SK-N-SH (cell line): ENCODE measurements around the gene SIK2. TPM values are rescaled to one million over a fixed set of nuclear protein-coding genes. Genes with fewer than 3 reads are reported as not detected.

Experiments
- CTCF ChIA-PET: fragments of 300-600, 350-600 bp; formaldehyde crosslinking; extraction: SDS; loops from one replicate; lab custom pipeline; 2021; lab: Yijun Ruan, JAX
- POLR2A ChIA-PET: fragments of 350-600 bp; sonication (Branson Sonifier 250); formaldehyde crosslinking; extraction: SDS; loops from one replicate; lab custom pipeline; 2020; ENCODE audit warnings: antibody characterized with exemption, inconsistent platforms; lab: Yijun Ruan, JAX
- DNase-seq: peaks from one replicate; pipeline ENCODE4 v3.0.0; 2012
- H2AFZ ChIP-seq: fragments of 200-600 bp; sonication (generic); 2 replicates; pipeline ENCODE4 v1.8.1; 2016; ENCODE audit warnings: antibody characterized with exemption, mild to moderate bottlenecking, low read depth
- H3F3A ChIP-seq: fragments of 200-600 bp; sonication (generic); replicated peaks from 2 replicates; pipeline ENCODE3; 2016; ENCODE audit warnings: antibody characterized with exemption, mild to moderate bottlenecking; ENCODE audit not compliant: insufficient read depth
- H3K27ac ChIP-seq, 2 experiments: fragments of 200-500 bp in 1 of 2; fragments of 200-600 bp in 1 of 2; sonication (Bioruptor generic) in 1 of 2; sonication (generic), shearing (Covaris generic) in 1 of 2; 2 replicates each; pipeline versions ENCODE4 v1.5.1 to v1.6.1; 2014 to 2016; ENCODE audit warnings: low read depth in 2 of 2, inconsistent platforms in 1 of 2, low read length in 1 of 2, mild to moderate bottlenecking in 1 of 2, mixed read lengths in 1 of 2
- H3K27me3 ChIP-seq: fragments of 200-600 bp; sonication (generic), shearing (Covaris generic); 2 replicates; pipeline ENCODE4 v1.6.1; 2016; ENCODE audit warnings: mixed run types; ENCODE audit not compliant: insufficient read depth
- H3K36me3 ChIP-seq, 2 experiments: fragments of 200-500 bp in 1 of 2; fragments of 200-600 bp in 1 of 2; sonication (Bioruptor generic) in 1 of 2; sonication (generic) in 1 of 2; replicated peaks in 1 of 2; 2 replicates each; pipeline versions ENCODE3 to v1.5.1; 2014 to 2016; ENCODE audit warnings: low read length in 1 of 2, mild to moderate bottlenecking in 1 of 2; ENCODE audit not compliant: insufficient read depth in 2 of 2, control insufficient read depth in 1 of 2
- H3K4me1 ChIP-seq, 2 experiments: fragments of 200-500 bp in 1 of 2; fragments of 200-600 bp in 1 of 2; sonication (Bioruptor generic) in 1 of 2; sonication (generic), shearing (Covaris generic) in 1 of 2; 2 replicates each; pipeline versions ENCODE4 v1.5.1 to v1.6.1; 2014 to 2016; ENCODE audit warnings: low read depth in 1 of 2, low read length in 1 of 2, mixed run types in 1 of 2; ENCODE audit not compliant: insufficient read depth in 2 of 2, control insufficient read depth in 1 of 2
- H3K4me2 ChIP-seq: fragments of 200-600 bp; sonication (generic), shearing (Covaris generic); 2 replicates; pipeline ENCODE4 v1.6.1; 2017; ENCODE audit warnings: mixed run types
- H3K4me3 ChIP-seq, 2 experiments: fragments of 200-500 bp in 1 of 2; fragments of 200-600 bp in 1 of 2; sonication (Bioruptor generic) in 1 of 2; sonication (generic), shearing (Covaris generic) in 1 of 2; 2 replicates each; pipeline versions ENCODE4 v1.5.1 to v1.8.1; 2014 to 2016; ENCODE audit warnings: low read depth in 2 of 2, inconsistent platforms in 1 of 2, low read length in 1 of 2, mild to moderate bottlenecking in 1 of 2, mixed read lengths in 1 of 2, moderate library complexity in 1 of 2
- H3K79me2 ChIP-seq: fragments of 200-600 bp; sonication (generic); 2 replicates; pipeline ENCODE4 v1.8.1; 2017; ENCODE audit warnings: mild to moderate bottlenecking; ENCODE audit not compliant: insufficient read depth
- H3K9ac ChIP-seq: fragments of 200-600 bp; sonication (generic); 2 replicates; pipeline ENCODE4 v1.6.1; 2017; ENCODE audit warnings: mixed run types
- H3K9me2 ChIP-seq: fragments of 200-600 bp; sonication (generic); 2 replicates; pipeline ENCODE4 v1.6.1; 2017; ENCODE audit warnings: mixed run types
- H3K9me3 ChIP-seq: fragments of 200-600 bp; sonication (generic); 2 replicates; pipeline ENCODE4 v1.6.1; 2017; ENCODE audit warnings: mixed run types, mild to moderate bottlenecking, moderate library complexity
- H4K20me1 ChIP-seq: fragments of 200-600 bp; sonication (generic); 2 replicates; pipeline ENCODE4 v1.6.1; 2017; ENCODE audit warnings: mild to moderate bottlenecking, mixed run types; ENCODE audit not compliant: insufficient read depth
- ELF1 ChIP-seq: IDR thresholded peaks from 2 replicates; pipeline ENCODE4 v1.4.0; 2012
- EP300 ChIP-seq, 2 experiments: IDR thresholded peaks; 2 replicates each; pipeline versions ENCODE4 v1.4.0 to v1.6.1; 2012; ENCODE audit warnings: borderline replicate concordance in 1 of 2, low read depth in 1 of 2, low read length in 1 of 2
- EZH2phosphoT487 ChIP-seq: fragments of 200-600 bp; sonication (generic); IDR thresholded peaks from 2 replicates; pipeline ENCODE4 v1.6.1; 2017; ENCODE audit warnings: low read depth, mixed run types, mild to moderate bottlenecking, antibody characterized with exemption, moderate library complexity, borderline replicate concordance
- FOXJ3 ChIP-seq: sonication (generic); formaldehyde crosslinking; IDR thresholded peaks from 2 replicates; pipeline ENCODE4 v1.5.1; 2020; ENCODE audit warnings: mild to moderate bottlenecking, missing genetic modification reagents
- FOXM1 ChIP-seq: IDR thresholded peaks from 2 replicates; pipeline ENCODE4 v1.4.0; 2012; ENCODE audit warnings: low read depth, mild to moderate bottlenecking
- IRF3 ChIP-seq: fragments of 150-350 bp; IDR thresholded peaks from 2 replicates; pipeline ENCODE4 v1.6.1; 2016; ENCODE audit warnings: mild to moderate bottlenecking, low read depth, low read length
- MAX ChIP-seq: IDR thresholded peaks from 2 replicates; pipeline ENCODE4 v1.4.0; 2012; ENCODE audit warnings: low read depth
- MXI1 ChIP-seq: IDR thresholded peaks from 2 replicates; pipeline ENCODE4 v1.6.1; 2012; ENCODE audit warnings: mild to moderate bottlenecking, low read depth, low read length, improper control_type of control experiment
- NFIC ChIP-seq: IDR thresholded peaks from 2 replicates; pipeline ENCODE4 v1.4.0; 2012; ENCODE audit warnings: borderline replicate concordance
- RAD21 ChIP-seq: IDR thresholded peaks from 2 replicates; pipeline ENCODE4 v1.6.1; 2012; ENCODE audit warnings: mild to moderate bottlenecking, low read length
- RCOR1 ChIP-seq: fragments of 150-350 bp; IDR thresholded peaks from 2 replicates; pipeline ENCODE4 v1.6.1; 2017; ENCODE audit warnings: antibody characterized with exemption, low read length
- RFX5 ChIP-seq: IDR thresholded peaks from 2 replicates; pipeline ENCODE4 v1.6.1; 2012; ENCODE audit warnings: mild to moderate bottlenecking, improper control_type of control experiment, low read length
- SMC3 ChIP-seq: IDR thresholded peaks from 2 replicates; pipeline ENCODE4 v1.6.1; 2012; ENCODE audit warnings: low read depth, low read length, improper control_type of control experiment
- TAF1 ChIP-seq: IDR thresholded peaks from 2 replicates; pipeline ENCODE4 v1.6.1; 2012; ENCODE audit warnings: low read depth, mild to moderate bottlenecking, low read length, moderate library complexity, borderline replicate concordance
- TCF12 ChIP-seq: IDR thresholded peaks from 2 replicates; pipeline ENCODE4 v1.4.0; 2012
- TEAD4 ChIP-seq: IDR thresholded peaks from 2 replicates; pipeline ENCODE4 v1.4.0; 2012; ENCODE audit warnings: mild to moderate bottlenecking, borderline replicate concordance; ENCODE audit not compliant: insufficient read depth
- USF2 ChIP-seq: fragments of 150-350 bp; IDR thresholded peaks from 2 replicates; pipeline ENCODE4 v1.6.1; 2017; ENCODE audit warnings: antibody characterized with exemption, low read length, low read depth, borderline replicate concordance
- WGBS: methylation state at CpG from one replicate; pipeline ENCODE4 v1.1.6; 2017; ENCODE audit warnings: low lambda C conversion rate; 5-methylcytosine and 5-hydroxymethylcytosine counted together
- polyA plus RNA-seq, 3 experiments: library from polyadenylated mRNA; depleted of rRNA; stranded (reverse); fragments of >200 nt; gene quantifications; 2 replicates each; pipeline ENCODE4 v1.2.3, GENCODE V29; 2012
- TF ChIP-seq, protein P1 (sequence below): IDR thresholded peaks from 2 replicates; pipeline ENCODE4; 2012

The SIK2 gene
- polyA plus RNA-seq, 1 of the 3 experiments (the other 2 are of a cell fraction), result 8.9 TPM

DNA sequence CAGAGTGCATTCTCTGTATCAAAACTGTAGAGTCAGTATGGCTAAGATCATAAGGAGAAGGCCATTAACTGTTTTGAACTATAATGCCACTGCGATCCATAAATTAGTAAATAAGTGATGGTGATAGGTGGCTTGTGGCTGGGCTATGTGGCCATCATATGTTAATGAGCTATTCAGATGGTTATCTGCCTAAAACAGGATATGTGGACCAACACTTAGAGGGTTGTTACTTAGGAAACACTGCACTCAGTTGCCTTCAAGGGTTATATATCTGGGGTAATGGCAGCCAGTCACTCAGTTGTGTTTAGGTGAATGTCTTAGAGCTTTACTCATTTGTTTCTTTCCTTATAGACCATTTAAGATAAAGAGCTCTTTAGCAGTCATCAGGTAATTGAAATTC is 97.9 kb downstream of the SIK2 start:
- Histone ChIP-seq H3K9me2 (no peaks in the 10 kb centered on the region), H3K4me3 (no peak overlapping the region), H4K20me1 (no peaks in the 10 kb centered on the region), H3K27me3 (no peaks in the 10 kb centered on the region), H3K9me3 (no peaks in the 10 kb centered on the region), H2AFZ (no peak overlapping the region), H3K79me2 (peaks cover 4% of the 10 kb centered on the region; the same call in 1 of the 2 replicates), H3K4me2 (no peak overlapping the region), H3F3A (peaks cover 2% of the 10 kb centered on the region), H3K4me1 (no peaks in the 10 kb centered on the region), H3K27ac (no peak overlapping the region), H3K36me3 (peaks cover 28 to 34% of the 10 kb centered on the region in 2 experiments), H3K9ac (no peak overlapping the region)
- TF ChIP-seq USF2, result no peak
- no peak for TF ChIP-seq TEAD4
- no peak for TF ChIP-seq NFIC
- no peak for TF ChIP-seq MAX
- TF ChIP-seq EZH2phosphoT487, result no peak
- no peak for TF ChIP-seq IRF3
- no peak for TF ChIP-seq FOXJ3 (CRISPR knock-in tag)
- TF ChIP-seq ELF1, result no peak
- TF ChIP-seq SMC3, result no peak
- no peak for TF ChIP-seq EP300 (IDR thresholded peaks at IDR 0.05; ENCODE audit: borderline replicate concordance in 1 of 2, low read depth in 1 of 2, low read length in 1 of 2)
- no peak for TF ChIP-seq TCF12
- TF ChIP-seq, protein P1, sequence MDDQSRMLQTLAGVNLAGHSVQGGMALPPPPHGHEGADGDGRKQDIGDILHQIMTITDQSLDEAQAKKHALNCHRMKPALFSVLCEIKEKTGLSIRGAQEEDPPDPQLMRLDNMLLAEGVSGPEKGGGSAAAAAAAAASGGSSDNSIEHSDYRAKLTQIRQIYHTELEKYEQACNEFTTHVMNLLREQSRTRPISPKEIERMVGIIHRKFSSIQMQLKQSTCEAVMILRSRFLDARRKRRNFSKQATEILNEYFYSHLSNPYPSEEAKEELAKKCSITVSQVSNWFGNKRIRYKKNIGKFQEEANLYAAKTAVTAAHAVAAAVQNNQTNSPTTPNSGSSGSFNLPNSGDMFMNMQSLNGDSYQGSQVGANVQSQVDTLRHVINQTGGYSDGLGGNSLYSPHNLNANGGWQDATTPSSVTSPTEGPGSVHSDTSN, result no peak
- no peak for TF ChIP-seq TAF1
- TF ChIP-seq RFX5, result no peak
- POLR2A ChIA-PET, result no interaction called here
- 100% methylated on average over 1 of the region's 1 CpG for WGBS
- CTCF ChIA-PET, result interaction anchor here (1.5 kb wide), 1 partner anchor 21 kb away, joined by 4 read pairs; no protein-coding TSS in a partner anchor
- DNase-seq, result no peak

DNA sequence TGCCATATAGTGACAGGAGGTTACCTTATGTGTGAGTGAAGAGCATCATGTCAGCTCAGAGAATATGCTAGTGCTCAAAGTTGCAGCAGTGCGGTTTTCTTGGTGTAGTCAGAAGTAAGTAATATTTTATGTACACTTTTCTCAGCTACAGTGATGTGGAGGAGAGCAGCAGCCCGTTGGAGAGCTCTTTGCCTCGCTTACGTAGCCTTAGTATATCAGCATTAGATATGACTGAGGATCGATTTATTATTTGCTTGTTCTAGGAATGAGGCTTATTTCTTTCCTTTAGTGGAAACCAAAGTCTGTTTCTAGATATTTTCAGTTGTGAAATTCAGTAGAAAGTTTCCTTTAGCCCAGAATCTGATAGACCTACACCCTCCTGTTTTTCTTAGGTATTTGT is 100.4 kb downstream of the SIK2 start:
- no peaks in the 10 kb centered on the region for H3K27me3 ChIP-seq
- TF ChIP-seq MAX (no peak), ELF1 (no peak), MXI1 (no peak), EP300 (IDR thresholded peaks at IDR 0.05; ENCODE audit: borderline replicate concordance in 1 of 2, low read depth in 1 of 2, low read length in 1 of 2) (no peak), RAD21 (no peak), FOXM1 (no peak), RFX5 (no peak), EZH2phosphoT487 (no peak), RCOR1 (no peak), NFIC (no peak), TCF12 (no peak)
- TF ChIP-seq, protein P1, result no peak
- TF ChIP-seq, all 33 proteins: peak for 0
- POLR2A ChIA-PET, result no interaction called here
- no peaks in the 10 kb centered on the region for H3K9me3 ChIP-seq
- 96% methylated on average over 5 of the region's 5 CpGs for WGBS
- H3K4me1 ChIP-seq, result no peaks in the 10 kb centered on the region
- no peaks in the 10 kb centered on the region for H3K9me2 ChIP-seq
- no peaks in the 10 kb centered on the region for H3F3A ChIP-seq
- no peak overlapping the region for H3K4me2 ChIP-seq
- DNase-seq, result no peak
- no peak overlapping the region for H2AFZ ChIP-seq
- H3K27ac ChIP-seq, result no peak overlapping the region
- no peaks in the 10 kb centered on the region for H4K20me1 ChIP-seq
- CTCF ChIA-PET, result no interaction called here
- H3K4me3 ChIP-seq, result no peak overlapping the region
- H3K36me3 ChIP-seq, result peaks cover 43 to 47% of the 10 kb centered on the region in 2 experiments
- H3K9ac ChIP-seq, result no peak overlapping the region
- H3K79me2 ChIP-seq, result peaks cover 4% of the 10 kb centered on the region; the same call in 1 of the 2 replicates
